Measurements from ENCODE around the gene DERL2.

Gene DERL2

DNA sequence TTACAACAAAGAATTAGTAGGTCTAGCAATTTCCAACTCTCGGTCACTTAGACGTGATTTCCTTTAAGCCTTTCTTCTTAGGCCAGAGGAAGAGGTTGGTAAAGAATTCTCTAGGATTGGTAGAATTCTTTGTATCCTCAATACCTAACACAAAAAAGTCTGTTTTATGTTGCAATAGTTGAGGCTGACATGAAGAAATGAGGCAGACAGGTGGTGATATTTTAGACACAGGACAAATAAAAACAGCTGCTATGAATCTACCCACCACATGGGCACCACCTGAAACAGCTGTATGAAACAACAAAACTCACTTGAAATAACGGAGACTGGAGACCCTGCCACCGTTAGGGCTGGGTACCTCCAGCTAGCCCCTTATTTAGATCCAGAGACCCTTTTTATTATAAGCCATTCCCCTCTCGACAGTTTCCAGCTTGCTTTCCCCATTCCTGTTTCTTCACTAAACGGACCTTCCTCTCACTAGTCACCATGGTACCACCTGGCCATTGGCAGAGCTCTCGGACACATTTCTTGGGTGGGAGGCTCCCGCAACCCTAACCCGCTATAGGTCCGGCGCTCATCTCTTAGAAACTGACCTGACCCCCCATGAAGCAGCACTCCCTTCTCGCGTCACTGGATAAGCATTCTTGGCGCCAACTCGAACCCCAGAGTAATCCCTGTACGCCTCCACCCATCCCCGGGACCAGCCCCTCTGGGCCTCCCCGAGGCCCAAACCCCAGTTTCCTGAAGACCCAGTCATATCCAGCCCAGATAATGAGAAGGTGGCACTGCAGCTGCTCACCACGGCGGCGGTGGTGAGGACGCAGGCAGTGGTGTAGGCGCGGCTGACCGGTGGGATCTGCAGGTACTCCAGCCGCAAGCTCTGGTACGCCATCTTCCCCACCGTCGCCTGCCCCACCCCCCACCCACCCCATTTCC, at the start of gene DERL2:
DERL2 (minus strand) TSS at position 909 of the 936 bp plus-strand sequence; CDS start at position 892, 17 bp downstream.
- no peak for DNase-seq

- no peak for DNase-seq
These were observed 49.5 kb upstream of the DERL2 start for GRCh38 chr17:5535436-5535835.

DNA sequence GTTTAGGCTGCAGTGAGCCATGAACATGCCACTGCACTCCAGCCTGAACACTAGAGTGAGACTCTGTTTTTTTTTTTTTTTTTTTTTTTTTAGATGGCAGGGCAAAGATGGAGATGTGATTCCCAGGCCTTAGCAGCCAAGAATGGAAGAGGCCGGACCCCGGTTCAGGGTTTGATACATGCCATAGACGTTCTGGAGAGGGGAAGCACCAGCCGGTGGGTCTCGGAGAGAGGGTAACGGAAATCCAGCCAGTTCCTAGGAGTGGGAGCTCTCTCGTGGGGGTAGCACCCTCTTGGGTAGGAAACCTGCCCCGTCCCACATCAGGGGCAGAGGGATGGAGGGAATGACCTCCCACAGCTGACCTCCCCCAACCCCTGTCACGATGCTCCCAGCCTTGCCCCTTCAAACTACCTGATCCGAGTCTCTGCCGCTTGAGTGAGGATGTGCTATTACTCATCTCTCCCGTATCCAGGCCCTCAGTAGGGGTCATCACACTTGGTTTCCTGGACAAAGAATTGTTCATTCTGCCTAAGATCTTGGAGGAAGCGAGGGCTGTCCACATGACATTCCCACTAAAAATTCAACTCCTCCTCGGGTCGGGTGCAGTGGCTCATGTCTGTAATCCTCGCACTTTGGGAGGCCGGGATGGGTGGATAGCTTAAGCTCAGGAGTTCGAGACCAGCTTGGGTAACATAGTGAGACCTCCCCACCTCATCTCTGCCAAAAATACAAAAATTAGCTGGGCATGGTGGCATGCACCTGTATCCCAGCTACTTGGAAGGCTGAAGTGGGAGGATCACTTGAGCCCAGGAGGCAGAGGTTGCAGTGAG, 47.7 kb upstream of the DERL2 start:
- DNase-seq: no peak

DNA sequence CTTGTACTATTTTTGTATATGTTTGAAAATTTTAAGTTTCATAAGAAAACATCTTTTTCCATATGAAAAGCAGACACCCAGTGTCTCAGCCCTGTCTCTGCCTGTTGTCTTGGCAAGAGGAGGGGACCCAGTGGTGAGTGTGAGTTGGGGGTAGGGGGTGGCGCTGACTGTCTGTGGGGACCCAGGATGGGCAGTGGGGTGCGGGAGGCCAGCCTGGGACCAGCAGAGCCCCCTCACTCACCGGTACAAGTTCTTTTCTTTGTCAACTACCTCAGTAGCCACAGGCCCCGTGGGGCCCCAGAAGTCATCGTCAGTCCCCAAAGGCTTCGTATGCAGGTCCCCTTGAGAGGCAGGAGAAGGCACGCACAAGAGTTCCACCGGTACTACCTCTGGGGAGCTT, 46.6 kb upstream of the DERL2 start:
- DNase-seq: no peak

- no peak for DNase-seq
These were observed 45.1 kb upstream of the DERL2 start for GRCh38 chr17:5531085-5531418.

GRCh38 chr17:5530265-5531084, 44.5 kb upstream of the DERL2 start:
- no peak for DNase-seq

GRCh38 chr17:5527601-5528250, 41.7 kb upstream of the DERL2 start:
- no peak for DNase-seq

DNA sequence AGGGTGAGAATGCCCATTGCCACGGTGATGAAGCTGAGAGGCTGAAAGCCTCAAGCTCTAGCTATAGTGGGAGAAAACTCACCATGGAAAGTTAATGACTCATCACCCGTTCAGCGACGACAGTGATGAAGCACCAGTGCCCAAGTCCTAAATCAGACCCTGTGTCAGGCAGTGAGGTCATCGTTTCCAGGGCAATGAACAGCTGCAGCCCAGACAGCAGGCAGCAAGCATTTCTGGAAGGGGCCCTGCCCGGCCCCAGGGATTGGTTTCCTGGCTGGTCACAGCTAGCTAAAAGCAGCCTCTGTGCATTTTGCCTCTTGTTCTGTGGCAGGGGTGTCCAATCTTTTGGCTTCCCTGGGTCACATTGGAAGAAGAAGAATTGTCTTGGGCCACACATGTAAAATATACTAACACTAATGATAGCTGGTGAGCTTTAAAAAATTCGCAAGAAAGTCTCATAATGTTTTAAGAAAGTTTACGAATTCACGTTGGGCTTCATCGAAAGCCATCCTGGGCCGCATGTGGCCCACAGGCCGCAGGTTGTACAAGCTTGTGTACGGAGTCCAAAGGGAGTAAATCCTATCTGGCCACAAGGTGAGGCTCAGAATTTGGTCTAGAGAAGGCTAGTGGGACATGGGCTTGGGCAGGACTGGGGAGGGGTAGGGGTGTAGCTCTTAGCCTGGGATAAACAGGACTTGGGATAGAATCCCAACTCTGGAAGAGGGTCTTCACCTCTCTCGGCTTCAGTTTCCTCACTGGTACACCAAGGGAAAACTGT, 41.0 kb upstream of the DERL2 start:
- DNase-seq: peak; percentile 51

DNA sequence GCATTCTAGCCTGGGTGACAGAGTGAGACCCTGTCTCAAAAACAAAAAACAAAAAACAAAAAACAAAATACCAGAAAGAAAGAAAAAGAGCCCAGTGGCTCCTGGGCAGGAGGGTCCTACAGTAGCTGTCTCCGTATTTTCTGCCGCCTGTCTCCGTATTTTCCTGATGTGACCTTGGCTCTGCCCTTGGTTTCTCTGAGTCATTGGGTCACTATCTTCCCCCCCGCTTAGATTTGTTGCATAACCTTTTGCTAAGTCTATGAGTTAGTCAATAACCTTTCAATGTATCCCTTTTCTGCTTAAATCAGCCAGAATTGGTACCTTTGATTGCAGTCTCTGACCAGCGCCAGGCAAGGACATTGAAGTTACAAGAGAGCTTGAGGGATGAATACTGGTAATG, 37.3 kb upstream of the DERL2 start:
- no peak for DNase-seq

GRCh38 chr17:5522476-5522875, 36.5 kb upstream of the DERL2 start:
- no peak for DNase-seq

DNA sequence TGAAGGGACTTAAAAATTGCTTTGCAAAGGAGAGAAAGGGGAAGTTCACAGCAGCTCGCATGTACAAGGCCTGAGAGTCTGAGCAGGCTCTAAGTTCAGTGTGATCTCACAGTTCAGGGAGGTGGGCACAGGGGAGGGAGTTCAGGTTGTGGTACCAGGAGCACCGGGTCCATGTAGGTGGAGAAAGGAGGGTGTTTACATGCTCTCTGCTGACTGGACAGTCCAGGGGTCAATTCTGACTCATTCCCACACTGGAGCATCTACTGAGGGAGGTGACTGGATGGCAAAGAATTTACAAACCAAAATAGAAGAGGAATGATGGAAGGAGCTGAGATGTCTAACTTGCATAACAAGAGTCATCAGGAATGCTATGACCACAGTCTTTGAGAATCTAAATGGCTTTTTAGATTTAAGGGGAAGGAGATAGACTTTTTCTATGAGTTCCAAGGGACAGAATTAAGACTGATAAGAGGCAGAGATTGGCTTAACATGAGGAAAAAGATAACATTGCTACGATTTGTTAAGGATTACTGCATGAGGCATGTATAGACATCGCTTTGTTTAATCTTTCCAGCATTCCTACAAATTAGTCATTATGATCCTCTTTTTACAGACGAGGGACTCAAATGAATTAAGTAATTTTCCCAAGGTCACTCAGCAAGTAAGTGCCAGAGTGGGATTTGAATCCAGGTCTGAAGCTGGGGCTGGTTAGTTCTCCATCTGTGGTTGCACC, 30.2 kb upstream of the DERL2 start:
- DNase-seq: peak; percentile 40

DNA sequence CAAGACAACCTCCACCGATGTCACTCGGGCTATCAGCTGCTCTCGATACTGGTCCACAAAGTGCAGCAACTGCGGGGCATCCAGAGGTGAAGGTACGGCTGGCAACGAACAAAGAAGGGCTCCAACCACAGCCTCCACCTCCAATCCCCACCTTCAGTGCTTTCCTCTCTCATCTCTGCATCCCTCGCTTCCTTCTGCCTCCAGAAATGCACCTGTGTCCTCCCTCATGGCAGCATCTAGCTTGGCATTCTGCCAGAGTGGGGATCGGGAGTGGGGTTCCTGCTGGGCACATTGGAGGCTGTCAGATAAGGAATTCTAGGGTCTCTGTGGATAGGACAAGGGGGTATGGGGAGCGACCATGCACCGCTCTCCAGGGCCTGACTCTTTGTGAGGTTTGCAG, 29.0 kb upstream of the DERL2 start:
- DNase-seq: no peak

DNA sequence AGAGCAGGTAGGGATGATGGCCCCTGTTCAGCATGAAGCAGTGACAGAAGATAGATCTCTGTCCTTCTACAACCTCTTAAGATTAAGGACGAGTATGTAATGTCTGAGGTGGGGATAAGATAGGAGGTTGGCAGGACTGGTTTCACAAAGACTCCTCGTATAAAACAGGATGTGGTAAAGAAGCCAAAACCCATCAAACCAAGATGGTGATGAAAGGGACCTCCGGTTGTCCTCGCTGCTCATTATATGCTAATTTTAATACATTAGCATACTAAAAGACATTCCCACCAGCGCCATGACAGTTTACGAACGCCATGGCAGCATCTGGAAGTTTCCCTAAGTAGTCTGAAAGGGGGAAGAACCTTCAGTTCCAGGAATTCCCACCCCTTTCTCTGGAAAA, 27.6 kb upstream of the DERL2 start:
- no peak for DNase-seq

DNA sequence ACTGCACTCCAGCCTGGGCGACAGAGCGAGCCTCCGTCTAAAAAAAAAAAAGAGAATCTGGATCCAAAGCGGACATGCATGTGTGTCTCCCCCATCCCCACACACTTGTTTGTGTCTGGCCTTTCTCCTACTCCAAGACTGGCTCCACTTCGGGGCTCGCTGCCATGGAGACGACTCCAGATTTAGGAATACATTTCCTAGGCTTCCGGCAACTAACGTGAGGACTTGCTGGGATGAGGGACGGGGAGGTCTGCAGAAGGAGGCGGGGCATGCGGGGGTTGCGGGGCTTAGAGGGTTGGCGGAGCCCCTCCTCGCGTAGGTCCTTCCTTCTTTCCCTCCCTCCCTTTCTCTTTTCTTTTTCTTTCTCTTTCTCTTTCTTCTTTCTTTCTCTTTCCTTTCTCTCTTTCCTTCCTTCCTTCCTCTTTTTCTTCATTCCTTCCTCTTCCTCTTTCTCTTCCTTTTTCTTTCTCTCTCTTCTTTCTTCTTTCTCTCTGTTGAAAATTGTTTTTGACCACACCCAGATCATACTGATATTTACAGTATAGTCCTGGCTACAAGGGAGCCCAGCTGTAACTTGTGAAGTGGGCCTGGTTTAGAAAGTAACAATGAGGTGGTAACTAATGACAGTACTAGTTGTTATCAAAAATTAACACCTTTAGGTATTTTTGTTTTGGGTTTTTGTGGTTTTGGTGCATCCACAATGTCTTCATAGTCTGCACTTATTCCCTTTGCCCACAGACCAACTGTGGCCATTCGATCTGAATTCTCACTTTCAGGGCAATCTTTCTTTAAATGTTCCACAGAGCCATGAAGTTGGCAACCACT, 25.6 kb upstream of the DERL2 start:
- DNase-seq: no peak

GRCh38 chr17:5510771-5511170, 24.8 kb upstream of the DERL2 start:
- no peak for DNase-seq

GRCh38 chr17:5509482-5509881, 23.5 kb upstream of the DERL2 start:
- no peak for DNase-seq

DNA sequence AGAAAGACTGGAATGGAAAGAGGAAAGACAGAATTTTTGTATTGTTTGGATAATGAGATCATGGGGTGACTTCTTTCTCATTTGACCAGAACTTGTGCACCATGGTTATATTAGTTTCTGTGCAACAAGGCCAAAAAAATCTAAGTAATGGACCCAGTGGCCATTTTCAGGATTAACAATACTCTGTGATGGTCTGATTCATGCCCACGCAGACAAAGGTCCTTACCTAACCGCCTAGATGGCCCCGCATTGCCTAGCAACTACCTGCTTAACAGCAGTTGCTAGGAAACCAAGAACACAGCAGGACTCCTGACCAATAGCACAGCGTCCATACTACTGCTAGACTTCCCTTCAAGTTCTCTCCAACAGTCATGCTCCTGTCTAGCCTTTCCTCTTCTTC, 22.8 kb upstream of the DERL2 start:
- DNase-seq: no peak

GRCh38 chr17:5506307-5506706, 20.3 kb upstream of the DERL2 start:
- no peak for DNase-seq

DNA sequence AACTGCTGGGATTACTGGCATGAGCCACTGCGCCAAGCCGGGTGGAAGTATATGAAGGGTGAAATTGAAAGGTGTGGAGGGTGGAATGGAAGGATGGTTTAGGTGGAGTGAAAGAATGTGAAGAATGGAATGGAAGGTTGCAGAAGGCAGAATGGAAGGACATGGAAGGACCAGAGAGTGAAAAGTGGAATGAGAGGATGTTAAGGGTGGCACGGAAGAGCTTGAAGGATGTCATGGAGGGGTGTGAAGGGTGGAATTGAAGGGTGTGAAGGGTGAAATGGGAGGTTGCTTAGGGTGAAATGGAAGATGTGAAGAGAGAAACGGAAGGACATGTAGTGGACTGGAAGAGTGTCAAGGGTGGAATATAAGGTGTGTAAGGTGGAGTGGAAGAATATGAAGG, 16.6 kb upstream of the DERL2 start:
- no peak for DNase-seq

DNA sequence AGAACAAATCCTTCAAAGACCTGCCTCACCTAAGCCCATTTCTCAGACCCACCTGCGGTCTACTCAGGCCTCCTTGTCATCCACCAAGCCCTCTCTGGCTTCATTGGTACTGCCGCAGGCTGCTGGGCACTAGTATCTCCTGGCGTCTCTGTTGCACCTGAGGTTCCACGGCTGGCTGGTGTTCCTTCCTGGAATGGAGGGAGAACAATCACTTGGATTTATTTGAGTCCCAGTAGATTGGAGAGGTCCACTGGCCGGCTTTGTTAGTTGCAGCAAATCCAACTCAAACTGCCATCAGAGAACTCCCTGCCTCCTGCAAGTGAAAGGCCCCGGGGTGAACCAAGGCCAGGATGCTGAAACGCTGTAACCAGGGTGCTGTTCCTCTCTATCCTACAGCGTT, 15.7 kb upstream of the DERL2 start:
- no peak for DNase-seq
